GM23248 (cell line): ENCODE results near the gene SERAC1. TPM values are rescaled to one million over a fixed set of nuclear protein-coding genes. Genes with fewer than 3 reads are reported as not detected.

Experiments used
- DNase-seq: peaks from one replicate; pipeline ENCODE4 v3.0.0-alpha.2; 2015
- H2AFZ ChIP-seq: fragments of 200-600 bp; sonication (generic); 2 replicates; pipeline ENCODE4 v1.6.1; 2016; ENCODE audit warnings: antibody characterized with exemption
- H3F3A ChIP-seq: fragments of 200-600 bp; sonication (generic); 2 replicates; pipeline ENCODE4 v1.6.1; 2016; ENCODE audit warnings: mild to moderate bottlenecking, antibody characterized with exemption, mixed run types; ENCODE audit not compliant: insufficient read depth
- H3K27ac ChIP-seq: fragments of 200-600 bp; sonication (generic); 2 replicates; pipeline ENCODE4 v1.5.1; 2016; ENCODE audit warnings: mild to moderate bottlenecking
- H3K27me3 ChIP-seq: fragments of 200-600 bp; sonication (generic); replicated peaks from 2 replicates; pipeline ENCODE4 v1.6.1; 2016; ENCODE audit warnings: mild to moderate bottlenecking; ENCODE audit not compliant: insufficient read depth
- H3K36me3 ChIP-seq: fragments of 200-600 bp; sonication (generic); 2 replicates; pipeline ENCODE4 v1.6.1; 2016; ENCODE audit warnings: low read depth, mild to moderate bottlenecking
- H3K4me1 ChIP-seq: fragments of 200-600 bp; sonication (generic); 2 replicates; pipeline ENCODE4 v1.6.1; 2016; ENCODE audit warnings: mild to moderate bottlenecking; ENCODE audit not compliant: insufficient read depth
- H3K4me2 ChIP-seq: fragments of 200-600 bp; sonication (generic); one replicate; pipeline ENCODE4 v1.6.1; 2016; ENCODE audit warnings: mild to moderate bottlenecking; ENCODE audit not compliant: unreplicated experiment
- H3K4me3 ChIP-seq: fragments of 200-600 bp; sonication (generic); 2 replicates; pipeline ENCODE4 v1.5.1; 2016; ENCODE audit warnings: mild to moderate bottlenecking
- H3K79me2 ChIP-seq: fragments of 200-600 bp; sonication (generic); 2 replicates; pipeline ENCODE4 v1.6.1; 2016; ENCODE audit warnings: mild to moderate bottlenecking; ENCODE audit not compliant: insufficient read depth
- H3K9ac ChIP-seq: fragments of 200-600 bp; sonication (generic); 2 replicates; pipeline ENCODE4 v1.6.1; 2016; ENCODE audit warnings: mild to moderate bottlenecking
- H3K9me2 ChIP-seq: fragments of 200-600 bp; sonication (generic); 2 replicates; pipeline ENCODE4 v1.6.1; 2016; ENCODE audit warnings: mixed run types, mild to moderate bottlenecking, moderate library complexity; ENCODE audit not compliant: insufficient read depth
- H3K9me3 ChIP-seq: fragments of 200-600 bp; sonication (generic); one replicate; pipeline ENCODE4 v1.6.1; 2017; ENCODE audit warnings: low read depth
- H4K20me1 ChIP-seq: fragments of 200-600 bp; sonication (generic); 2 replicates; pipeline ENCODE4 v1.6.0; 2016; ENCODE audit not compliant: insufficient read depth
- EZH2 ChIP-seq: fragments of 200-600 bp; sonication (generic); IDR thresholded peaks from 2 replicates; pipeline ENCODE4 v1.6.1; 2018; ENCODE audit warnings: antibody characterized with exemption, mild to moderate bottlenecking; ENCODE audit not compliant: insufficient read depth, poor library complexity, severe bottlenecking
- EZH2phosphoT487 ChIP-seq: fragments of 200-600 bp; sonication (generic); IDR thresholded peaks from 2 replicates; pipeline ENCODE4 v1.6.1; 2018; ENCODE audit warnings: antibody characterized with exemption, moderate library complexity, mild to moderate bottlenecking, low read depth; ENCODE audit not compliant: insufficient read depth
- WGBS, 2 experiments: methylation state at CpG; one replicate each; pipeline ENCODE4 v1.1.6; 2015 to 2017; ENCODE audit warnings: low lambda C conversion rate in 2 of 2, low coverage in 1 of 2; ENCODE audit errors: missing lambda C conversion rate in 2 of 2; 5-methylcytosine and 5-hydroxymethylcytosine counted together
- in situ Hi-C: fragments of 300-500 bp; cut with MboI; formaldehyde crosslinking; loops from 2 replicates; pipeline ENCODE4 v1.15.0; 2020
- polyA plus RNA-seq: library from polyadenylated mRNA; unstranded; fragments of >200 nt; fragmentation: Nextera tagmentation; extraction: Ambion mirVana; gene quantifications from 2 replicates; pipeline ENCODE4 v1.2.1, GENCODE V29; 2016
- total RNA-seq: library from RNA; depleted of rRNA; stranded (reverse); fragments of >200 nt; shearing (Covaris generic); gene quantifications from 2 replicates; pipeline ENCODE4 v1.2.3, GENCODE V29; 2014

Gene SERAC1
- total and polyA plus RNA-seq, 2 experiments from 2014 or later = 8.4 to 10.8 TPM

DNA sequence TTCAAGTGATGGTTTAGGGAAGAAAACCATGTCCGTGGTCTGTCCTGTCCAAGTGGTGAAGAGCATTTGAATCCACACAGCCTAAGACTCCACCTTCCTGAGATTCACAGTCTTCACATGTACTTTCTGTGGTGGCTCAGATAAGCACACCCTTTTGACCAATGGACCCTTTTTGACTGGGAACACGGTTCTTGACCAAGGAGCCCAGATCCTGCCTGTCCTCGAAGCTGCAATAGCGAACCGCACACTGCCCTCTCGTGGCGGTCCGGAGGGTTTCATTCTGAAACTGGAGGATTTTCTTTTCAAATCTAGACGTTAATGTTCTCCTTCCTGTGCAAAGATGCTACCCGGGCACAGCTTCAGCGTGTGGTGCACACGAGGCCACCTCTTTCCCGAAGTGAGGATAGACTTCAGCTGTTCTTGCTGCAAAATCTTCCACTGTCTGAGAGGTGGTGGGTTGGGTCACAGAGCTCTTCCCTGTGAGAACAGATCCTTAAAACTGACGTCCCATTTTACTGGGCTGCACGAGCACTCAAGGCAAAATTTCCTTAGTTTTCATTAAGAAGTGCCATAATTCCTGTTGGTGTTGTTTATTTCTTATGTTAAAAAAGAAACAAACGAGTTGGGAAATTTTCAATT lies 95.9 kb downstream of the SERAC1 start:
- Histone ChIP-seq H3F3A (peaks cover 40% of the 10 kb centered on the region), H4K20me1 (no peaks in the 10 kb centered on the region), H3K27ac (peak overlapping the region; percentile 33), H3K4me1 (peaks cover 27% of the 10 kb centered on the region), H3K9ac (peak overlapping the region; percentile 2; the same call in 1 of the 2 replicates), H3K79me2 (no peaks in the 10 kb centered on the region; the same call in 1 of the 2 replicates), H2AFZ (no peak overlapping the region; the same call in 1 of the 2 replicates), H3K4me2 (no peak overlapping the region), H3K27me3 (no peaks in the 10 kb centered on the region), H3K4me3 (no peak overlapping the region), H3K36me3 (peaks cover 16% of the 10 kb centered on the region; the same call in 1 of the 2 replicates), H3K9me3 (no peaks in the 10 kb centered on the region), H3K9me2 (no peaks in the 10 kb centered on the region)
- WGBS, 2 experiments = 16 to 17% methylated on average over 16 of the region's 16 CpGs
- TF ChIP-seq EZH2 (no peak), EZH2phosphoT487 (no peak)
- DNase-seq = peak; percentile 82
- in situ Hi-C loops = loop anchor here (25.0 kb wide), 1 partner anchor 310 kb away; no protein-coding TSS in a partner anchor

DNA sequence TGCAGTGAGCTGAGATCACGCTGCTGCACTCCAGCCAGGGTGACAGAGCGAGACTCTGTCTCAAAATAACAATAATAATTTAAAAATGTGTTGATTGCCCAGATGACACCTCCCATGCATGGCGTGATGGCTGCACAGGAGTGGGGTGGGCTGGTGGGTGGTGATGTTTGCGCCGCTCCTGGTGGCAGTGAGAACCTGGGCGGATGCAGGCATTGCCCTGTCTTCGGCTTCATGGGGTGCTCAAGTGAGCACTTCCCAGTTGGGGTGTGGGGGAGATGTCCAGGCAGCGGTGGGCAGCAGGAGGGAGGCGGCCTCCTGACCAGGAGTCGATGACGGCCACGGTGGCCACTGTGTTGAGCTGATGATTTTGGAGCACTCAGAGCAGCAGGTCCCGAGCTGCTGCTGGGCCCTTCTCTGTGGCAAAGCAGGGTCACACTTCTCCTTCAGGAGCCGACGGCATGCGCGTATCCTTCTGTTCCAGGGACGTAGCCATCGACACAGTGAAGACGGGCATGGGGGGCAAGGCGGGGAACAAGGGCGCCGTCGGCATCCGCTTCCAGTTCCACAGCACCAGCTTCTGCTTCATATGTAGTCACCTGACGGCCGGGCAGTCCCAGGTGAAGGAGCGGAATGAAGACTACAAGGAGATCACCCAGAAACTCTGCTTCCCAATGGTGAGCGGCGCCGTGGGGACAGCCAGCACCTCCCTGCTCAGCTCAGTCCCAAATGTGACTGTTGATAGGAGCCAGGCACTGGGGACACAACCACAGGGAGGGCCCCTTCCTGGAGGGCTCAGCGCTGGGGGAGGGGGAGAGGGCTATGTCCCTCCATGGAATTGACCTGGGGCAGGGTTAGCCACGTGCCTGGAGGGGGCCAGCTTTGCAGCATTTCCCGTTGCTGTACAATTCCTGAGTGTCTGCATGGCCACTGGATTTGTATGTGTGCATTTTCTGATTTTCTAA lies 96.7 kb downstream of the SERAC1 start:
- Histone ChIP-seq H3K36me3 (peaks cover 16% of the 10 kb centered on the region; the same call in 1 of the 2 replicates), H3K79me2 (no peaks in the 10 kb centered on the region; the same call in 1 of the 2 replicates), H2AFZ (no peak overlapping the region), H3K4me1 (peaks cover 27% of the 10 kb centered on the region), H3K9me3 (no peaks in the 10 kb centered on the region), H3K9me2 (no peaks in the 10 kb centered on the region), H4K20me1 (no peaks in the 10 kb centered on the region), H3F3A (peaks cover 47% of the 10 kb centered on the region), H3K4me2 (no peak overlapping the region), H3K27me3 (no peaks in the 10 kb centered on the region), H3K9ac (peak overlapping the region; percentile 2; the same call in 1 of the 2 replicates), H3K4me3 (no peak overlapping the region), H3K27ac (peak overlapping the region; percentile 96)
- TF ChIP-seq EZH2phosphoT487 (no peak), EZH2 (no peak)
- no peak for DNase-seq
- 86 to 89% methylated on average over 34 of the region's 34 CpGs for WGBS, 2 experiments
- in situ Hi-C loops = loop anchor here (25.0 kb wide), 1 partner anchor 309 kb away; no protein-coding TSS in a partner anchor

DNA sequence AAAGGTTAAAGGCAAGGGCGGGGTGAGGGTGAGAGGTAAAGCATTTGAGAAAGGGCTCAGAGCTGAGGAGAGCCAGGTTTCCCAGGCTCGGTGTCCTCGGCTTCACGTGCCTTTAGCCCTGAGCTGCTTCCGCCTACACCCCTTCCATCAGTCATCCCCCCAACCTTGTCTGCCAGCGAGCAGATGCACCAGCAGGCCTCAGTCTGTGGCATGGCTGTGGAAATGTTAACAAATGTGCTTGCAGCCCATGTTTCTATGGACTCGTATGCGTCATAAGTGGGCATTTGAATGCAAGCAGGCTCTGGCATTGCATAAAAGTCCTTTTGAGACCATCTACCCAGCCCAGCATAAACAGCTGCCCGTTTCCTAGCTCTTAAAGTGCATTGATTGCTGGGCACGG lies 97.5 kb downstream of the SERAC1 start:
- Histone ChIP-seq H3F3A (peaks cover 47% of the 10 kb centered on the region), H4K20me1 (no peaks in the 10 kb centered on the region), H3K4me1 (peaks cover 27% of the 10 kb centered on the region), H3K27me3 (no peaks in the 10 kb centered on the region), H3K27ac (peak overlapping the region; percentile 96), H2AFZ (no peak overlapping the region), H3K4me3 (no peak overlapping the region), H3K79me2 (no peaks in the 10 kb centered on the region; the same call in 1 of the 2 replicates), H3K36me3 (peaks cover 14% of the 10 kb centered on the region; the same call in 1 of the 2 replicates), H3K9me3 (no peaks in the 10 kb centered on the region), H3K9me2 (no peaks in the 10 kb centered on the region), H3K9ac (peak overlapping the region; percentile 74), H3K4me2 (no peak overlapping the region)
- no peak for TF ChIP-seq EZH2phosphoT487
- no peak for TF ChIP-seq EZH2
- in situ Hi-C loops = loop anchor here (25.0 kb wide), 1 partner anchor 308 kb away; no protein-coding TSS in a partner anchor
- 91 to 92% methylated on average over 10 of the region's 10 CpGs for WGBS, 2 experiments
- no peak for DNase-seq

DNA sequence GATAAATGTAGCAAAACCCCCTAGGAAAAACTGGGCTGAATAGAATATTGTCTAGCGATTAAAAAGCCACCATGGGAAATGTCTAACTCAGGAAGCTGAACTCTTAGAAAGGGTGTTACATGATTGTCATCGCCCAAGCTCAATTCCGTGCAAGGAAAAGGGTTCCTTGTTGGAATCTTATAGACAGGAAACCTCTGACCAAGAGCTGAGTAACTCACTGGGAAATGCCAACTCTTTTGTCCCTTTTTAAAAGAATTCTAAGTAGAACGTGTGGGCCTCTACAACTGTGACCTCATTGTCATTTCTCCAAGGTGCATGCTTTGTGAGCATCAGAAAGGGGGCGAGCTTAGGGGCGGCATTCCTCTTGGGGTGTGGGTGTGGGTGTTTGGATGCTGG lies 98.3 kb downstream of the SERAC1 start:
- Histone ChIP-seq H3K36me3 (peaks cover 14% of the 10 kb centered on the region; the same call in 1 of the 2 replicates), H3K4me1 (peaks cover 27% of the 10 kb centered on the region), H3K27ac (peak overlapping the region; percentile 96), H3K27me3 (no peaks in the 10 kb centered on the region), H3K4me2 (peak overlapping the region; percentile 45), H3K9me3 (no peaks in the 10 kb centered on the region), H3F3A (peaks cover 47% of the 10 kb centered on the region), H3K4me3 (no peak overlapping the region), H3K9ac (peak overlapping the region; percentile 74), H3K9me2 (no peaks in the 10 kb centered on the region), H3K79me2 (no peaks in the 10 kb centered on the region; the same call in 1 of the 2 replicates), H2AFZ (no peak overlapping the region), H4K20me1 (no peaks in the 10 kb centered on the region)
- 33 to 37% methylated on average over 6 of the region's 6 CpGs for WGBS, 2 experiments
- TF ChIP-seq EZH2phosphoT487 (no peak), EZH2 (no peak)
- DNase-seq = peak; percentile 92
- in situ Hi-C loops = loop anchor here (25.0 kb wide), 1 partner anchor 307 kb away; no protein-coding TSS in a partner anchor
